Right lobe of liver (tissue), 6 donors: Measurements from ENCODE around the gene PRKAG3. TPM values are rescaled to one million over a fixed set of nuclear protein-coding genes. Genes with fewer than 3 reads are reported as not detected.
A peak's percentile ranks its signal among the peaks of the same experiment; 100 is the strongest.

Experiments used
- ATAC-seq, 4 donors: fragments of 200-7000 bp; cut with Tn5 transposase; one replicate each; pipeline ENCODE4 v1.9.1; 2020; ENCODE audit warnings: mild to moderate bottlenecking in 4 of 4, moderate library complexity in 4 of 4
- DNase-seq, 3 donors: peaks; one replicate each; pipeline ENCODE4 v3.0.0-alpha.2; 2020
- H3K27ac ChIP-seq, 3 donors: fragments of 200-600 bp; one replicate each; pipeline ENCODE4 v1.8.0; 2022
- H3K27me3 ChIP-seq, 2 donors: fragments of 200-600 bp; one replicate each; pipeline ENCODE4 v1.8.0; 2022
- H3K36me3 ChIP-seq, 4 donors: fragments of 200-600 bp; sonication (generic) in 1 of 4; one replicate each; pipeline versions ENCODE4 v1.5.1 to v1.8.0; 2017 to 2022; ENCODE audit warnings: control low read depth in 1 of 4
- H3K4me1 ChIP-seq, 4 donors: fragments of 200-600 bp; sonication (generic) in 1 of 4; one replicate each; pipeline versions ENCODE4 v1.5.1 to v1.8.0; 2017 to 2022; ENCODE audit warnings: control low read depth in 1 of 4
- H3K4me3 ChIP-seq, 3 donors: fragments of 200-600 bp; one replicate each; pipeline ENCODE4 v1.8.0; 2022
- H3K9me3 ChIP-seq, 4 donors: fragments of 200-600 bp; sonication (generic) in 1 of 4; one replicate each; pipeline versions ENCODE4 v1.5.1 to v1.8.0; 2017 to 2022; ENCODE audit warnings: control low read depth in 1 of 4
- CTCF ChIP-seq, 4 donors: fragments of 200-600 bp in 3 of 4; fragments of 450-650 bp in 1 of 4; IDR thresholded peaks; one replicate each; pipeline versions ENCODE4 v1.5.1 to v1.8.0; 2016 to 2022; ENCODE audit warnings: antibody characterized with exemption in 4 of 4, mild to moderate bottlenecking in 2 of 4
- POLR2A ChIP-seq: fragments of 450-650 bp; IDR thresholded peaks from one replicate; pipeline ENCODE4 v1.6.1; 2017; ENCODE audit warnings: antibody characterized with exemption, mild to moderate bottlenecking
- WGBS: methylation state at CpG from one replicate; pipeline ENCODE4 v1.1.6; 2018; ENCODE audit warnings: low coverage, low lambda C conversion rate; ENCODE audit not compliant: insufficient coverage; ENCODE audit errors: missing lambda C conversion rate; 5-methylcytosine and 5-hydroxymethylcytosine counted together
- intact Hi-C, 2 donors: fragments of 100-400 bp; cut with DNase I; formaldehyde crosslinking; loops; one replicate each; pipeline versions ENCODE4 v1.11.2 to v1.14.1; 2022
- long read RNA-seq: library from polyadenylated mRNA; unstranded; transcript quantifications from one replicate; pipeline ENCODE4 v2.0.0, GENCODE V29; 2019
- total RNA-seq, 6 experiments: library from RNA; depleted of rRNA in 2 of 6; stranded (reverse); fragments of >200 nt in 2 of 6; fragmentation: NEBNext Ultra II Directional in 3 of 6; extraction: Animal tissue kit (Norgen Biotek cat#: 25700) in 3 of 6; gene quantifications; one replicate each; pipeline versions ENCODE4 v1.1.0 to v1.2.4, GENCODE V29; 2016 to 2023
- donor health status: DM: no; HTN: yes; CAD: no.
- donor health status: DM: no; HTN: no; CAD: no.
- donor health status: DM: no; HTN: no; CAD: no.
- donor health status: DM: no; HTN: yes; CAD: no.
- donor health status: DM: no; HTN: yes; CAD: no.

PRKAG3 gene
- total RNA-seq = not detected
- long read RNA-seq = 0 reads

- no peaks in the 10 kb centered on the region for H3K36me3 ChIP-seq
- intact Hi-C loops = loop anchor here in 1 of 2 donors (10.0 kb wide), 1 partner anchor 117 kb away; the partner anchor contains the start of gene TTLL4
- no peak for DNase-seq
- no peaks in the 10 kb centered on the region for H3K4me1 ChIP-seq
- WGBS = 65% methylated on average over 6 of the region's 18 CpGs
- H3K4me3 ChIP-seq = no peak within 1 kb of the TSS
- TF ChIP-seq CTCF (IDR thresholded peaks at IDR 0.05) (no peak), POLR2A (no peak)
- no peak for ATAC-seq
- H3K27me3 ChIP-seq = no peaks in the 10 kb centered on the region
- H3K9me3 ChIP-seq = no peaks in the 10 kb centered on the region
- no peak within 1 kb of the TSS for H3K27ac ChIP-seq
These were observed at the start of gene PRKAG3 for GRCh38 chr2:218831378-218831990. TSS of gene PRKAG3 (minus strand) at chr2:218831803.

- no peak for ATAC-seq
- intact Hi-C loops = no loop called here
These were observed 49.4 kb upstream of the PRKAG3 start for GRCh38 chr2:218880859-218881594.

DNA sequence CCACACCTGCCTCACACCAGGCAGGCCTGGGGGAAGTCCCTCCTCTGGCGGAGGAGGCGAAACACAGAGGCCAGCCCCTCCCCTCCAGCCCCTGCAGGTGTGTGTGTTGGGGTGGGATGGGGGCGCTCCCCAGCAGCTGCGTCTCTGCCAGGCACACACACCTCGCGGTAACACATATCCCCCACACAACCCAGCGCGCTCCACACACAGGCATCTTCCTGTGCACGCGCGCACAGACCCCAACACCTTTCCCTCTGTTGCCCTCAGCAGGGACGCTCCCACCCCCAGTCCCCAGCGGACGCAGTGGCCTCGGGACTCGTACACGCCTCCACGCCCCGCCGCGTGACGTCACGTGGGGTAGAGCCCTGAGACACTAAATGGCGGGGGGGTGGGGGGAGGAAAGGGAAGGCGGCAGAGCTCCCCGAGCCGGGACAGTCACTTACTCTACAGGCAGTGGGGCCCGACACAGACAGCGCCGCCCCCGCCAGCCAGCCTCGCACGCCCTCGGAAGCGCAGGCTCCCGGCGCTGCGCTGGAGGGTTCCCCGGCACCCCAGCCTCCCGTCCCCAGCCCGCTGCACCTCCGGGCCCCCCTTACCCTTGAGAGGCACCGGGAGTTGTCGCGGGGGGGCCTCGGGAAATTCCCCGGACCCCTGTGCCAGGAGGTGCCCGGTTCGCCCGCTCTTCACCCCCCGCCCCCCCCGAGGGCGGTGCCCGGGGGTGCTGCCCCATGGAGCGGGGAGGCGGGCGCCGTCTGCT is 48.7 kb upstream of the PRKAG3 start, which contains the start of gene WNT10A:
Gene WNT10A (plus strand): TSS at position 751 of the 757 bp plus-strand sequence. CDS start 144 bp downstream, outside the sequence.
- intact Hi-C loops = no loop called here
- peak in 3 of 4 donors; percentile 10 to 29 (median 17) for ATAC-seq
- H3K4me3 ChIP-seq = no peak within 1 kb of the TSS
- peaks cover 0 to 5% (median 0%) of the 10 kb centered on the region in 4 donors for H3K4me1 ChIP-seq
- peaks cover 0 to 28% of the 10 kb centered on the region in 2 donors for H3K27me3 ChIP-seq
- H3K9me3 ChIP-seq = no peaks in the 10 kb centered on the region
- no peaks in the 10 kb centered on the region for H3K36me3 ChIP-seq
- WGBS = 3% methylated on average over 6 of the region's 58 CpGs
- no peak for TF ChIP-seq CTCF (IDR thresholded peaks at IDR 0.05)
- no peak for TF ChIP-seq POLR2A
- H3K27ac ChIP-seq = no peak within 1 kb of the TSS
- DNase-seq = peak in 1 of 3 donors; percentile 36

More at GRCh38 chr2:218880859-218881594, 49.4 kb upstream of the PRKAG3 start:
- Histone ChIP-seq H3K36me3 (no peaks in the 10 kb centered on the region), H3K4me1 (peaks cover 0 to 5% (median 0%) of the 10 kb centered on the region in 4 donors), H3K27me3 (peaks cover 0 to 28% of the 10 kb centered on the region in 2 donors), H3K4me3 (no peak overlapping the region), H3K9me3 (no peaks in the 10 kb centered on the region), H3K27ac (no peak overlapping the region)
- TF ChIP-seq CTCF (IDR thresholded peaks at IDR 0.05) (no peak), POLR2A (no peak)
- no peak for DNase-seq
- WGBS = 20% methylated on average over 1 of the region's 24 CpGs

- WGBS = 7% methylated on average over 8 of the region's 11 CpGs
- ATAC-seq (no peak), DNase-seq (no peak)
- TF ChIP-seq CTCF (IDR thresholded peaks at IDR 0.05) (no peak), POLR2A (no peak)
- Histone ChIP-seq H3K27ac (no peak overlapping the region), H3K36me3 (no peaks in the 10 kb centered on the region), H3K27me3 (peaks cover 0 to 28% of the 10 kb centered on the region in 2 donors), H3K9me3 (no peaks in the 10 kb centered on the region), H3K4me1 (peaks cover 0 to 5% (median 0%) of the 10 kb centered on the region in 4 donors), H3K4me3 (no peak overlapping the region)
- intact Hi-C loops = no loop called here
These were observed 48.1 kb upstream of the PRKAG3 start for GRCh38 chr2:218879776-218880101.
